IPS-20b (cell line): ENCODE measurements around the gene PRR5L.

Source experiments
- H3K27ac ChIP-seq: one replicate; pipeline ENCODE4 v1.5.1; 2013; ENCODE audit warnings: low read length
- H3K27me3 ChIP-seq: 2 replicates; pipeline ENCODE4 v1.6.1; 2013; ENCODE audit warnings: mild to moderate bottlenecking, low read length, inconsistent platforms; ENCODE audit not compliant: insufficient read depth
- H3K36me3 ChIP-seq: 2 replicates; pipeline ENCODE4 v1.6.1; 2013; ENCODE audit warnings: low read depth, mild to moderate bottlenecking, inconsistent platforms, low read length, moderate library complexity; ENCODE audit not compliant: insufficient read depth
- H3K4me1 ChIP-seq: 2 replicates; pipeline ENCODE4 v1.6.1; 2013; ENCODE audit warnings: mild to moderate bottlenecking, control low read depth, inconsistent platforms, low read length, moderate library complexity; ENCODE audit not compliant: insufficient read depth
- H3K4me3 ChIP-seq: 2 replicates; pipeline ENCODE4 v1.5.1; 2013; ENCODE audit warnings: mild to moderate bottlenecking, low read length, inconsistent platforms
- H3K9ac ChIP-seq: 2 replicates; pipeline ENCODE4 v1.6.1; 2013; ENCODE audit warnings: low read depth, mild to moderate bottlenecking, inconsistent platforms, low read length, moderate library complexity
- H3K9me3 ChIP-seq: 2 replicates; pipeline ENCODE4 v1.6.1; 2013; ENCODE audit warnings: mild to moderate bottlenecking, low read depth, low read length, inconsistent platforms; ENCODE audit not compliant: insufficient read depth

Gene PRR5L

DNA sequence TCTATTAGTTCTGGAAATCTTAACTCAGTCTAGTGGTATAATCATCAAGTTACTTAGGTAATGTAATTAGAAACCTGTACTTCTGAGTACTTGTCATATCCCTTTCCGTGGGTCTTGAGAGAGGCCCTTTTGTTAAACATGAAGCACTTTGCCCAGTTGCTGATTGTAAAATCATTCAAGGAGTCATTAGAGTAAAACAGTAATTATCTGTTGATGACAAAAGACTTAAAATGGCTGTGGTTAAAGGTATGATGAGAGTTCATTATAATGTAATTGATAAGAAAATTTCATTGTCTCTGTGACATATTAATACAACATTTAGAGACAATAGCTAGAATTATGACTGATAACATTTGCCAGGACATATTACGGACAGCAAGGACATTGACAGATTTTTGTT lies 34.3 kb downstream of the PRR5L start:
- peaks cover 10% of the 10 kb centered on the region; the same call in 1 of the 2 replicates for H3K4me1 ChIP-seq
- H3K9me3 ChIP-seq = no peaks in the 10 kb centered on the region

DNA sequence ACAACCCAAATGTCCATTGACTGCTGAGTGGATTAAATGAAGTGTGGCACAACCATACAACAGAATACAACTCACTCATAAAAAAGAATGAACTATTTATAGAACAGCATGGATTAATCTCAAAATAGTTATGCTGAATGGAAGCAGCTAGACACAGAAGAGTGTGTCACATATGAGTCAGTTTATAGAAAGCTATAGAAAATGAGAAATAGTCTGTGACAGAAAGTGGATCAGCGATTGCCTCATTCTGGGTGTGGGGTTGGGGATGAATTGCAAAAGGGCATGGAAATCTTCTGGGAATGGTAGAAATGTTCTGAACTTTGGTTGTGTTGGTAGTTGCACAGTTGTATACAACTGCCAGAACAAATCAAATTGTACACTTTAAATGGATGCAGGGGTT lies 37.4 kb downstream of the PRR5L start:
- Histone ChIP-seq H3K36me3 (no peaks in the 10 kb centered on the region), H3K9ac (no peak overlapping the region), H3K4me3 (no peak overlapping the region), H3K27me3 (no peaks in the 10 kb centered on the region), H3K4me1 (no peaks in the 10 kb centered on the region), H3K9me3 (no peaks in the 10 kb centered on the region), H3K27ac (no peak overlapping the region)

More for the DNA sequence above, 34.3 kb downstream of the PRR5L start:
- H3K36me3 ChIP-seq = no peaks in the 10 kb centered on the region
- no peak overlapping the region for H3K9ac ChIP-seq
- H3K27ac ChIP-seq = no peak overlapping the region
- no peaks in the 10 kb centered on the region for H3K27me3 ChIP-seq
- H3K4me3 ChIP-seq = no peak overlapping the region

DNA sequence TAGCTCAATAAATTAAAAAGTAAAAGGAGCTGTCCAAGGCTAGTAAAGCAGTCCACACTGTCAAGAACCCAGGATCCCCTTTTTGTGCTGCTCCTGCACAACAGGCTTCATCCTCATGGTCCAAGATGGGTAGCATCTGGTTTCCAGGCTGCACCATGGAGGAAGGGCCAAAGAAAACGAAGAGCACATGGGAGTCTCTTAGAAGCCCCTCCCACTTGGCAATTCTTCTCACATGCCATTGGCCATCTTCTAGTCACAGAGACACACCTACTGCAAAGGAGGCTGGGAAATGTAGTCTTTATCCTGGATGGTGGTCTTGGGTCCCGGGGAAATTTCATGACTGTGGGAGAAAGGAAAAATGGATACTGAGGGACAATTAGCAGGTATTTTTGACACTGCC lies 37.8 kb downstream of the PRR5L start:
- Histone ChIP-seq H3K36me3 (no peaks in the 10 kb centered on the region), H3K4me3 (no peak overlapping the region), H3K27me3 (no peaks in the 10 kb centered on the region), H3K9ac (no peak overlapping the region), H3K27ac (no peak overlapping the region), H3K4me1 (no peaks in the 10 kb centered on the region), H3K9me3 (no peaks in the 10 kb centered on the region)

DNA sequence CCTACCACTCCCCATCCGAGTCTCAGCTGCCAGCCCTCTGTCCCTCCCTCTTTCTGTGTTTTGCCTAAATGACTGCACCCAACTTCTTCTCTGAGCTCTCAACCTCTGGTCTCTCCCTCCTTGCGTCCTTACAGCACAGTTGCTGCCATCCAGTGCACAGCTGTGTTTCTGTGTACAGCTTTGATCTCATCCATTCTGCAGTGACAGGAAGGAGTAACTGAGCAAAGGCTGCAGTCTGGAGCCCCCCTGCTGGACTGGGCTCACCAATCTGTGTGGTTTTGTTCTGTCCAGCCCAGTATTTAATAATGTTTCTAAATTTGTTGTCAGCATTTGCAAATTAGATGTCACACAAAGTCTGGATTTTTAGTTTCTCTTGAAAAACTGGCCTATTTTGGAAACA lies 43.8 kb downstream of the PRR5L start:
- Histone ChIP-seq H3K4me1 (no peaks in the 10 kb centered on the region), H3K4me3 (no peak overlapping the region), H3K27me3 (no peaks in the 10 kb centered on the region), H3K9me3 (no peaks in the 10 kb centered on the region), H3K36me3 (no peaks in the 10 kb centered on the region), H3K27ac (no peak overlapping the region), H3K9ac (no peak overlapping the region)

DNA sequence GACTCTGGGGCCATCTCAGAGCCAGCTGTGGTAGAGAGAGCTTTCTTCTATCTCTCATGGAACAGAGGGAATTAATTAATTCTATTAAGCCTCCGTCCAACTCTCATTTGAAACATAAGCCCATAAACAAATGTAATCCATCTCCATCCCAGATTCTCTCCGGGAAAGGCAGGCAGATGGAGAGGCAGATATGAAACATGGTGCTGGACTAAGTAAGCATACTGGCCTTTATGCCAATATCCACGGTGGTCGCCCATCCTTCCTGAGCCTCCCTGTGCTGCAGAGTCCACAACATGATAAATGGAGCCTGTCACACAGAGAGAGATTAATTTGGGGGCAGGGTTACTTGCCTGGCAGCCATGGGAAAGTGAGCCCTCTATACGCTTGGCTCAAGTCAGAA lies 44.8 kb downstream of the PRR5L start:
- Histone ChIP-seq H3K27me3 (no peaks in the 10 kb centered on the region), H3K4me1 (no peaks in the 10 kb centered on the region), H3K9me3 (no peaks in the 10 kb centered on the region), H3K36me3 (no peaks in the 10 kb centered on the region), H3K9ac (no peak overlapping the region), H3K27ac (no peak overlapping the region), H3K4me3 (no peak overlapping the region)

DNA sequence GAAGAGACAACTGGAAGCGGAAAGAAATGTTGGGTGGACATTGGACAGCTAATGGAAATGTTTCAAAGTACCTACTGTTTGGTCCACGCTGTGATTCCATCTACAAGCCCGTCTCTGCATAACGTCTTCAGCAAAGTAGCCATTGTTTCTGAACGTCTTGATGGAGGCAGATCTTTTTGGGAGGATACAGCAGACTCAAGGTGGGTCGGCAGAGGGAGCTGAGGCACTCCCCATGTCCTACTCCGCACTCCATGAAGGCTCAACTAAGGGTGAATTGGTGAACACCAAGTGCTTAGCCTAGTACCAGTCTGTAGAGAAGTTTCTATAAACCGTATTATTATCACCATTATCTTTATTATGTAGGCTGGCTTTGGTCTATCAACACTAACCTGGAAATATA lies 45.8 kb downstream of the PRR5L start:
- Histone ChIP-seq H3K9ac (no peak overlapping the region), H3K9me3 (no peaks in the 10 kb centered on the region), H3K27ac (no peak overlapping the region), H3K4me3 (no peak overlapping the region), H3K36me3 (no peaks in the 10 kb centered on the region), H3K27me3 (no peaks in the 10 kb centered on the region), H3K4me1 (no peaks in the 10 kb centered on the region)

DNA sequence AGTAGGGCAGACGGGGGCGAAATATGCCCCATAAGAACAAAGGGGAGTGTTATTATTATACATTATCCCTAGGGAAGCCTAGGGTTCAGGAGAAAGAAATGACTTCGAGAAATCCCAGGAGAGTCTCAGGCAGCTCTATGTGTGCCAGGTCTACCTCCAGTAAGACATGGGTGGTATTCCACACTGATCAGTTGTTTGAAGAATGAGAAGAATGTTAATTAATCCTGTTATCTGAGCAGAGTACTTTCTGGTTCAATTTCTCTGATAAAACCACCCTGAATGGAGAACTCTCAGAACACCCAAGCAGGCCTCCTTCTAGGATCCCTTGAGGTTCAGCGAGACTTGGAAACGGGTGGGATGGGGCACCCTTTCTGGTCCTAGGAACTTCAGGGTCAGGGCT lies 46.2 kb downstream of the PRR5L start:
- Histone ChIP-seq H3K9ac (no peak overlapping the region), H3K9me3 (no peaks in the 10 kb centered on the region), H3K36me3 (no peaks in the 10 kb centered on the region), H3K4me3 (no peak overlapping the region), H3K27ac (no peak overlapping the region), H3K4me1 (no peaks in the 10 kb centered on the region), H3K27me3 (no peaks in the 10 kb centered on the region)

DNA sequence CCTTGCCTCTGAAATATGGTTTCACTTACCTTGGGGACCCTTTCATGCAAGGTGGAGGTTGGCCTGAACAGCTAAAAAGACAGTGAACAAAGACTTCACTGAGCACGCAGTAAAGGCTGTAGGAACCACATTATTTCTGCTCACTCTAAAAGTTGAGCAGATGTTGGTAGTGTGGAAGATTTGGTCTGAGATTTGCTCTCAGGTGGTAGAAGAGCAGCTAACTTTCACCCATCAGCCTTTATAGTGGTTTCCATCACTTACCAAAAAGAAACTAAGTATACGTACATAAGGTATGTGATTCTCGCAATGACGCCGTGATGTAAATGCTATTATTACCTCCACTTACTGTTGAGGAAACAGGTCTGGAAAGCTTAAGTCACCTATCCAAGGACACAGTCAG lies 47.3 kb downstream of the PRR5L start:
- H3K27me3 ChIP-seq = no peaks in the 10 kb centered on the region

DNA sequence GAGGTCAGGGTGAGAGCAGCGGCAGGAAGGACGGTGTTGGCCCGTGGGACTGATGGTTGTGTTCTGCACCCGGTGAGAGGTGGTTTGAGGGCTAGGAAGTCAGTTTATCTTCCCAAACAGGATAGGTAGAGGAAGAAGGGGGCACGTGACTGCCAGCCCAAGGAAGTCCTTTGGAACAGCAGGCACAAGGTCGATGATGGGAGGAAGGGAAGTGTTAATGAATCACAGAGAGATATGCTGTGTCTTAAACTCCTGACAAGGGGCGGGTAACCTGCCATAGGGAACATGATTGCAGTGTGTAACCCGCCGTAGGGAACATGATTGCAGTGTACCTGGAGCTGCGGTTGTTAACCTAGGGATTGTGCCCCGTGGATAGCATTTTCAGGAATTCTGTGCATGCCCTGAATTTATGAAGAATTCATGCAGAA lies 49.0 kb downstream of the PRR5L start:
- H3K27me3 ChIP-seq = no peaks in the 10 kb centered on the region
- H3K4me1 ChIP-seq = 0 out of 2 replicates have a peak, but pooled peaks cover 3% of the 10 kb centered on the region
- H3K9me3 ChIP-seq = no peaks in the 10 kb centered on the region
- H3K9ac ChIP-seq = no peak overlapping the region
- H3K36me3 ChIP-seq = no peaks in the 10 kb centered on the region
- H3K4me3 ChIP-seq = no peak overlapping the region
- no peak overlapping the region for H3K27ac ChIP-seq

More for the DNA sequence above, 47.3 kb downstream of the PRR5L start:
- Histone ChIP-seq H3K9ac (no peak overlapping the region), H3K4me1 (no peaks in the 10 kb centered on the region), H3K36me3 (no peaks in the 10 kb centered on the region), H3K9me3 (no peaks in the 10 kb centered on the region), H3K27ac (no peak overlapping the region), H3K4me3 (no peak overlapping the region)

DNA sequence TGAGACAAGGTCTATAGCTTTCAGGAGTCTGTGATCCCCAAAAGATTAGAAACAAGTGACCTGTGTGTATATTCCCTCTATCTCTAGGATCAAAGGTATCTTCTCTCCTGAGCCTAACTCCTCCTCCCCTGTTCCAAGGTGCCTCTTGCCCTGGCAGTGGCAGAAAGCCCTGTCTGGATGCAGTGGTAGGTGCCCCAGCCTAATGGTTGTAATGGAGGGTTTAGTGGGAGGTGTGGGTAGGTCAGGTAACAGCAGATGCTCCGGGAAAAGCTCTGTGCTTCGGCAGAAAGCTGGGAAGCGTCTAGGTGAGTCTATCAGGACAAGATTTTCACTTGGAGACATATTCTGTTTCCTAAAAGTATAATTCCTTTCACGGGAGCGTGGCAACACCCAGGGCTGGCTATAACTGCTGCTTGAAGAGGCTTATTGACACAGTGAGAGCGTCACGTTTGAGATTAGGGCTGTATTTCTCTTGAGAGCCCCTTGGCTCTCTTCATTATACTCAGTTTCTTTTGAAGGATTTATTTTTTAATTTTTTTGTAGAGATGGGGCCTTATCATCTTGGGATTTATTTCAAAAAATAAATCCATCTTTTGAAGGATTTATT lies 49.5 kb downstream of the PRR5L start:
- Histone ChIP-seq H3K4me1 (0 out of 2 replicates have a peak, but pooled peaks cover 3% of the 10 kb centered on the region), H3K9ac (no peak overlapping the region), H3K4me3 (no peak overlapping the region), H3K36me3 (no peaks in the 10 kb centered on the region), H3K9me3 (no peaks in the 10 kb centered on the region), H3K27me3 (no peaks in the 10 kb centered on the region), H3K27ac (no peak overlapping the region)

DNA sequence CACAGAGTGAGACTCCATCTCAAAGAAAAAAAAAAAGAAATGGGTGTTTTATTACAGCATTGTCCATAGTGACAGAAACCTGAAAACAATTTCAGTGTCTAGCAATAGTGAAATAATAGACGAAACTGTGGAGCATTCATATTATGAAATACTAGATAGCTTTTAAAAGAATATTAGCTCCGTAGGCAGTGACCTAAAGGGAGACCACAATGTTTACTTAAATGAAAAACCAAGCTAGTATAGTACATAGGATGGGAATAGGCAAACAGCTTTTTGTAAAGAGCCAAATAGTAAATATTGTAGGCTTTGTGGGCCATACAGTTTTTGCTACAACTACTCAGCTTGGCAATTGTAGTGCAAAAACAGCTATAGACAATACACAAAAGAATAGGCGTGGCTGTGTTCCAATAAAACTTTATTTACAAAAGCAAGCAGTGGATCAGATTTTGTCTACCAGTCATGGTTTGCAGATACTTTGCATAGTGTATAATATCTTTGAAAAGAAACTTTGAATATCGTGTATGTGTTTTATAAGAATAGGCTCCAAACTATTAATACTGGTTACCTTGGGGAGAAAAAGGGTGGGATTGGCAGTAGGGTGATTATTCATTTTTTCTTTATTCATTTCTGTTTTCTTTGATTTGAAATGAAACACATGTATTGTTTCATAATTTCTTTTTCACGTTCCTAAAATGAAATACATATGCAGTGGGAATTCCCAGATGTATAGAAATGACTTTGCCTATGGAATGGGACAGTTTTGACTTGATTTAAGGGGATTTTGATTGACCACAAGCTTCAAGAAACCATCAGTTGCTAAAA lies 50.7 kb downstream of the PRR5L start:
- Histone ChIP-seq H3K9me3 (no peaks in the 10 kb centered on the region), H3K27me3 (no peaks in the 10 kb centered on the region), H3K9ac (no peak overlapping the region), H3K4me1 (0 out of 2 replicates have a peak, but pooled peaks cover 3% of the 10 kb centered on the region), H3K27ac (no peak overlapping the region), H3K4me3 (no peak overlapping the region), H3K36me3 (no peaks in the 10 kb centered on the region)

DNA sequence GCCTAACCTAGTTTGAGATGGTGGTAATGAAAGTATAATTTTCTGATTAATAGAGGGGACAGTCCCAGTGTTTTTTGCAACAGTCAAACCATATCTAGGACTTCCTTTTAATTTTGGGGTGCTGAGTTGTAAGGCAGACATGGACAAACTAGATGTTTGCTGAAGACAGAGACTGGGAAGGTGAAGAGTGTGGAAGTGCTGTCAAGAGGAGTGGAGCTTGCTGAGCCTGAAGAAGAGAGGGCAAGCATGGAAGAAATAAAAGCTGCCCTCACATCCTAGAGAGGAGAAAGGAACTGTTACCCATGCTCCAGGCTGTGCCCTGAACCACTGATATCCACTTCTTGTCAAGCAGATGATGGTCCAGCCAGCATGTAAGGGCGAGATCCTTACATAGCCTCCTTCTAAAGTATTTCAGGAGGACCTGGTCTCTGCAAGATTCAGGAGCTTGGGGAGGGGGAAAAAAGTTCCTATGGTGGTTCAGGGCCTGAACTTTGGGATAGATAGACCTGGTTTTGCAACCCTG lies 51.4 kb downstream of the PRR5L start:
- no peak overlapping the region for H3K4me3 ChIP-seq
- H3K36me3 ChIP-seq = no peaks in the 10 kb centered on the region
- H3K27me3 ChIP-seq = no peaks in the 10 kb centered on the region
- no peaks in the 10 kb centered on the region for H3K9me3 ChIP-seq
- no peak overlapping the region for H3K27ac ChIP-seq
- H3K9ac ChIP-seq = no peak overlapping the region
- H3K4me1 ChIP-seq = peaks cover 4% of the 10 kb centered on the region; the same call in 1 of the 2 replicates
